Measurements from ENCODE around the gene TBC1D25.
"Not testable (repeated sequence)": the region's sequence is repeated elsewhere in the genome, so short reads cannot be mapped to it uniquely, and the experiment has no call there.

Gene TBC1D25

DNA sequence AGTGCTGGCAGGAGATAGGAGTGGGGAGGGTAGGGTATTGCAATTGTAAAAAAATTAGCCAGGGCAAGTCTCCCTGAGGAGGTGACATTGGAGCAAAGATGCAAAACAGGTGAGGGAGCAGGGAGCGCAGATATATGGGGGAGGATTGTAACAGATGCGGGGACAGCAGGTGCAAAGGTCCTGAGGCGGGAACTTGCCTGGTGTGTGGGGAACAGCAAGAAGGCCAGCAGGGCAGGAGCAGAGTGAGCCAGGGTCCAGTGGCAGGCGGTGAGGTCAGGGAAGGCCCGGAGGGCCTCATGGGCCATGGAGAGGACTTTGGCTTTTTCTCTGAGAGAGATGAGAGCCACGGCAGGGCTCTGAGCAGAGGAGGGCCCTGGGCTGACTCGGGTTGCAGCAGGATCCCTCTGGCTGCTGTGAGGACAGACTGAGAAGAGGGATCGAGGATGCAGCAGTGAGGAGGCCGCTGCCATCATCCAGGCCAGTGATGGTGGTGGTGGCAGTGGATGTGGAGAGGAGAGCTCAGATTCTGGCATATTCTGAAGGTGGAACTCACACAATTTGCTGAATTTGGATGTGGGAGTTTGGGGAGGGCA, 24.6 kb upstream of the TBC1D25 start:
- H3K4me3 ChIP-seq (ENCODE audit: low read length): no peak overlapping the region
- DNase-seq (ENCODE audit: low read depth): no peak
- TF ChIP-seq, protein P1, sequence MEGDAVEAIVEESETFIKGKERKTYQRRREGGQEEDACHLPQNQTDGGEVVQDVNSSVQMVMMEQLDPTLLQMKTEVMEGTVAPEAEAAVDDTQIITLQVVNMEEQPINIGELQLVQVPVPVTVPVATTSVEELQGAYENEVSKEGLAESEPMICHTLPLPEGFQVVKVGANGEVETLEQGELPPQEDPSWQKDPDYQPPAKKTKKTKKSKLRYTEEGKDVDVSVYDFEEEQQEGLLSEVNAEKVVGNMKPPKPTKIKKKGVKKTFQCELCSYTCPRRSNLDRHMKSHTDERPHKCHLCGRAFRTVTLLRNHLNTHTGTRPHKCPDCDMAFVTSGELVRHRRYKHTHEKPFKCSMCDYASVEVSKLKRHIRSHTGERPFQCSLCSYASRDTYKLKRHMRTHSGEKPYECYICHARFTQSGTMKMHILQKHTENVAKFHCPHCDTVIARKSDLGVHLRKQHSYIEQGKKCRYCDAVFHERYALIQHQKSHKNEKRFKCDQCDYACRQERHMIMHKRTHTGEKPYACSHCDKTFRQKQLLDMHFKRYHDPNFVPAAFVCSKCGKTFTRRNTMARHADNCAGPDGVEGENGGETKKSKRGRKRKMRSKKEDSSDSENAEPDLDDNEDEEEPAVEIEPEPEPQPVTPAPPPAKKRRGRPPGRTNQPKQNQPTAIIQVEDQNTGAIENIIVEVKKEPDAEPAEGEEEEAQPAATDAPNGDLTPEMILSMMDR (IDR thresholded peaks at IDR 0.05; ENCODE audit: insufficient read depth, low read depth, low read length, missing control alignments): no peak

DNA sequence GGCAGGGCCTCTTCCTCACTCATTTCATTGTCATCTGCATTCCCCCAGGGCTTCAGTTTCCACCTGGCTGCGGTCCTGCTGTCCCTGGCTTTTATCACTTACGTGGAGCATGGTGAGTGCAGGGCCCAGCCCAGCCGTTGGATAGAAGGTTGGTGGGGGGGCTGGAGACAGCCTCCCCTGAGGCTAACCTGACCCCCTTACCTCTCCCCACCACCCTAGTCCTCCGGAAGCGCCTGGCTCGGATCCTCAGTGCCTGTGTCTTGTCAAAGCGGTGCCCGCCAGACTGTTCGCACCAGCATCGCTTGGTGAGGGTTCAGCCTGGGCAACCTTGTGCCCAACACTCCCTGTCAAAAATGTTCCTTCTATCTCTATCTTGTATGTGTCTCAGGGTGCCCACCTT, 23.7 kb upstream of the TBC1D25 start:
- H3K4me3 ChIP-seq (ENCODE audit: low read length): no peak overlapping the region
- DNase-seq (ENCODE audit: low read depth): no peak
- TF ChIP-seq, protein P1 (IDR thresholded peaks at IDR 0.05; ENCODE audit: insufficient read depth, low read depth, low read length, missing control alignments): no peak

DNA sequence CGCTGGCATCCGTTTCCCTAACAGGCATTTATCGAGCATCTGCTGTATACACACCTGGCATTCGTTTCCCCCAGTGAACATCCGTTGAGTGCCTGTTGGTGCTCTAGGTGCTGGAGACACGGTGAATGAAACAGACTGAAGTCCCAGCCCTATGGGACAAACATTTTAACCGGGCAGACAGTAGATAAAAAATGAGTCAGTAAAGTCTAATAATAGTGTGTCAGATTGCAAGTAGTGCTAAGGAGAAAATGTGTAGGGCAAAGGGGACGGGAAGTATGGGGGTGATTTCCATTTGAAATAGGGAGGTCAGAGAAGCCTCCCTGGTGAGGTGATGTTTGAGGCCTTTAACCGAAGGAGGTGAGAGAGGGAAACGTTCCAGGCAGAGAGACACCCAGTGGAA, 23.2 kb upstream of the TBC1D25 start:
- no peak for DNase-seq (ENCODE audit: low read depth)
- TF ChIP-seq, protein P1 (IDR thresholded peaks at IDR 0.05; ENCODE audit: insufficient read depth, low read depth, low read length, missing control alignments): no peak
- H3K4me3 ChIP-seq (ENCODE audit: low read length): no peak overlapping the region

DNA sequence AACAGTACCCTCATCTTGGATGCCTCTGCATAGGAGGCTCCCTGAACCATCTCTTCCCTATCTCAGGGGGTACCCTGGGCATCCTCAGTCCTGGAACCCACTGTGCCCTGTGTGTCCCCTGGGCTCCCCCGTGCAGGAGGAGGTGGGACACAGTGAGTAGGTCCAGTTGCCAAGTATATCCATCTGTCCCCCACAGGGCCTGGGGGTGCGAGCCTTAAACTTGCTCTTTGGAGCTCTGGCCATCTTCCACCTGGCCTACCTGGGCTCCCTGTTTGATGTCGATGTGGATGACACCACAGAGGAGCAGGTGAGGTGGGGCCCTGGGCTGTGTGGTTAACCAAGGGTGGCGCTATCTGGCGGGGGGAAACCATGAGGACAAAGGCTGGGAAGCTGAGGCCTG, 22.5 kb upstream of the TBC1D25 start:
- DNase-seq (ENCODE audit: low read depth): no peak
- TF ChIP-seq, protein P1 (IDR thresholded peaks at IDR 0.05; ENCODE audit: insufficient read depth, low read depth, low read length, missing control alignments): no peak
- no peak overlapping the region for H3K4me3 ChIP-seq (ENCODE audit: low read length)

DNA sequence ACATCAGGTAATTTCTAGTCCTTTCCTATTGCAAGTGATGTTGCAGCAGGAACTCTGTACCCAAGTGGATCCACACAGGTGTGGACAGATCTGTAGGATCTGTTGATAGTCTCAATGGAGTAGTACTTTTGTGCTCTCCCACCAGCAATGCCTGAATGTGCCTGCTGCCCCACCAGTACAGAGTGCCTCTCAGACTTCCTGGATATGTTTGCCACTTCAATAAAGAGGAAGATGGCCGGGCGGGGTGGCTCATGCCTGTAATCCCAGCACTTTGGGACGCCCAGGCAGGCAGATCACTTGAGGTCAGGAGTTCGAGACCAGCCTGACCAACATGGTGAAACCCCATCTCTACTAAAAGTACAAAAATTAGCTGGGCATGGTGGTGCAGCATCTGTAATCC, 20.0 kb upstream of the TBC1D25 start:
- not testable (repeated sequence) for DNase-seq (ENCODE audit: low read depth); H3K4me3 ChIP-seq (ENCODE audit: low read length)

DNA sequence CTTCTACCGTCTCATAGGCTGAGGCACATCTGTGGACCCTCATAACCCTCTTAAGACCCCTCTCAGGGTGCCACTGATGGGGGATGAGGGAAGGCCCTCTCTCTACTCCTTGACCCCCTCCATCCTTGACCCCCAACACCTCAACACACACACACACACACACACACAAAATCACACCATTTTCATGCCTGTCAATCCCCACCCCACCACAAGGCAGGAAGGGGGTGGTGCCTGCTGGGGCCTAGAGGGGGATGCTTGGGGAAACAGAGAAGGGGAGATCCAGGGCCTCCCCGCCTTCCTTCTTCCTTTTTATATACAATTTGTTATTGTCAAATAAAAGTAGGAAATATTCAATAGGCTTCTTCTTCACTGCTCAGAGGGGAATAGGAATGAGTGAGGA, 19.1 kb upstream of the TBC1D25 start:
- TF ChIP-seq, protein P1 (IDR thresholded peaks at IDR 0.05; ENCODE audit: insufficient read depth, low read depth, low read length, missing control alignments): no peak
- no peak for DNase-seq (ENCODE audit: low read depth)
- H3K4me3 ChIP-seq (ENCODE audit: low read length): no peak overlapping the region

DNA sequence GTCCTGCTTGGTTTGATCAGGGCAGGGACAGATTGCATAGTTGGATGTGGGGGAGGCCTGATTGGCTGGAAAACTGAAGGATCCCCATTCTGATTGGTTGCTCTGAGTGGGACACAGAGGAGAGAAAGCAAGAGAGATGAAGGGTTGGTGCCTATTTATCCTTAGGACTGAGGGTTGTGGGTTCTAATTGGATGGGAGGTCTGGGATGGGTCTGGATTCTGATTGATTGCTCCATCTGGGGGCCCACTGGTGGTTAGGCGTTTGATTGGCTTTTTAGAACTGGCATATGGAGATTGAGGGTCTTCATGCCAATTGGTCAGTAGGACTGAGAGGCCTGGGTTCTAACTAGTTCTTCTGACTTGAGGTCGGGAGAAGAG, 18.6 kb upstream of the TBC1D25 start:
- TF ChIP-seq, protein P1 (IDR thresholded peaks at IDR 0.05; ENCODE audit: insufficient read depth, low read depth, low read length, missing control alignments): no peak
- no peak for DNase-seq (ENCODE audit: low read depth)
- peak overlapping the region; percentile 61 for H3K4me3 ChIP-seq (ENCODE audit: low read length)
